Activated naive CD8-positive, alpha-beta T cell (primary cell): ENCODE results near the gene CYP27A1.

Experiments used
- H3K27ac Mint-ChIP-seq: one replicate; pipeline ENCODE4 v1.8.0; 2021; ENCODE audit warnings: mixed read lengths
- H3K27me3 Mint-ChIP-seq: one replicate; pipeline ENCODE4 v1.8.0; 2021; ENCODE audit warnings: mixed read lengths
- H3K36me3 Mint-ChIP-seq: one replicate; pipeline ENCODE4 v1.8.0; 2021; ENCODE audit warnings: mixed read lengths
- H3K4me1 Mint-ChIP-seq: one replicate; pipeline ENCODE4 v1.8.0; 2021; ENCODE audit warnings: low read depth, mixed read lengths
- H3K4me3 Mint-ChIP-seq: one replicate; pipeline ENCODE4 v1.8.0; 2021; ENCODE audit warnings: mild to moderate bottlenecking, mixed read lengths
- H3K9me3 Mint-ChIP-seq: one replicate; pipeline ENCODE4 v1.8.0; 2021; ENCODE audit warnings: low read depth, mixed read lengths

Gene CYP27A1

DNA sequence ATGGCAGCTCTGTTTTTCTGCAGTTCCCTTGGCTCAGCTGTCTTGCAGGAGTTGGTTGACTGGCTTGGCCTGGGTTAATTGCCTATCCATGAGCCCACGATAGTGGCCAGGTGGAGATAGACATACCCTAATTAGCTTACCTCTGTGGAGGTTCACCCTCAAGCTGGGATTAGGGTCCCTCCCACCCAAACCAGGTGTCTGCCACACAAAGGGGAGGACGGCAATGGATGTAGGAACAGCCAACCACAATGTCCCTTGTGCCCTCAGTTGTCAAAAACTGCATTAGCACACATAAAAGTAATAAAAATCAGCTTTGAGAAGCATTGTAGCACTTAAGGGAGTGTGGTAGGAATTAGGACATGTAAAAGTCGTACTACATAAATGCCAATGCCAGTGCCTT lies 4.2 kb downstream of the CYP27A1 start:
- Mint-ChIP-seq H3K4me3 (no peak overlapping the region), H3K36me3 (peaks cover 12% of the 10 kb centered on the region), H3K27ac (no peak overlapping the region), H3K27me3 (peaks cover 36% of the 10 kb centered on the region), H3K9me3 (no peaks in the 10 kb centered on the region), H3K4me1 (peaks cover 4% of the 10 kb centered on the region)

GRCh38 chr2:218788529-218789255 lies 6.7 kb downstream of the CYP27A1 start:
- Mint-ChIP-seq H3K27me3 (peaks cover 21% of the 10 kb centered on the region), H3K4me3 (no peak overlapping the region), H3K4me1 (no peaks in the 10 kb centered on the region), H3K9me3 (no peaks in the 10 kb centered on the region), H3K27ac (no peak overlapping the region), H3K36me3 (peaks cover 8% of the 10 kb centered on the region)

- no peaks in the 10 kb centered on the region for H3K4me1 Mint-ChIP-seq
- no peaks in the 10 kb centered on the region for H3K9me3 Mint-ChIP-seq
- no peak overlapping the region for H3K27ac Mint-ChIP-seq
- peaks cover 8% of the 10 kb centered on the region for H3K36me3 Mint-ChIP-seq
- H3K27me3 Mint-ChIP-seq: peaks cover 13% of the 10 kb centered on the region
- no peak overlapping the region for H3K4me3 Mint-ChIP-seq
Observed at GRCh38 chr2:218792433-218792832, 10.5 kb downstream of the CYP27A1 start.

DNA sequence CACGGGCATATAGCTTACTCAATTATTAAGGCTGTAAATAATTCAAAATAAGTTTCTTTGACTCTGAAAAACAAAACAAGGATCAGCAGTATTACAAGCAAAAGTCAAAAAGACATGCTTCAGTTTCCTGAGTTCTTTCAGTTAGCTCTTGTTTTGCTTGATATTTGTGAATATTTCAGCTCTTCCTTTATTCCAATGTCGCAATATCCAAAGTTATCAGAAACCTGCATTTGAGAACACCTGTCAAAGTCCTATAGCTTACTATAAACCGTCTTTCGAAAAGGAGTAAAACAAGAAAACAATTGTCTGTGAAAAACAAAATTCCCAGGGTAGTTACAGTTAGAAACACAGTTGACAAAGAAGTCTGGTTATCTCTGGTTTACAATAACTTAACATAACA lies 14.7 kb downstream of the CYP27A1 start:
- H3K9me3 Mint-ChIP-seq: no peaks in the 10 kb centered on the region
- no peak overlapping the region for H3K4me3 Mint-ChIP-seq
- peaks cover 5% of the 10 kb centered on the region for H3K27me3 Mint-ChIP-seq
- H3K36me3 Mint-ChIP-seq: no peaks in the 10 kb centered on the region
- no peaks in the 10 kb centered on the region for H3K4me1 Mint-ChIP-seq
- no peak overlapping the region for H3K27ac Mint-ChIP-seq

- Mint-ChIP-seq H3K36me3 (no peaks in the 10 kb centered on the region), H3K27ac (no peak overlapping the region), H3K27me3 (peaks cover 8% of the 10 kb centered on the region), H3K4me3 (no peak overlapping the region), H3K4me1 (peaks cover 10% of the 10 kb centered on the region), H3K9me3 (no peaks in the 10 kb centered on the region)
Observed at GRCh38 chr2:218798767-218799504, 17.0 kb downstream of the CYP27A1 start.

GRCh38 chr2:218799990-218800389 lies 18.0 kb downstream of the CYP27A1 start:
- Mint-ChIP-seq H3K4me1 (peaks cover 10% of the 10 kb centered on the region), H3K4me3 (no peak overlapping the region), H3K9me3 (peaks cover 4% of the 10 kb centered on the region), H3K27me3 (peaks cover 13% of the 10 kb centered on the region), H3K36me3 (peaks cover 7% of the 10 kb centered on the region), H3K27ac (no peak overlapping the region)

- peaks cover 22% of the 10 kb centered on the region for H3K27me3 Mint-ChIP-seq
- no peak overlapping the region for H3K4me3 Mint-ChIP-seq
- H3K4me1 Mint-ChIP-seq: peaks cover 10% of the 10 kb centered on the region
- H3K27ac Mint-ChIP-seq: no peak overlapping the region
- H3K36me3 Mint-ChIP-seq: peaks cover 9% of the 10 kb centered on the region
- H3K9me3 Mint-ChIP-seq: peaks cover 8% of the 10 kb centered on the region
Observed at GRCh38 chr2:218802386-218802994, 20.5 kb downstream of the CYP27A1 start.

DNA sequence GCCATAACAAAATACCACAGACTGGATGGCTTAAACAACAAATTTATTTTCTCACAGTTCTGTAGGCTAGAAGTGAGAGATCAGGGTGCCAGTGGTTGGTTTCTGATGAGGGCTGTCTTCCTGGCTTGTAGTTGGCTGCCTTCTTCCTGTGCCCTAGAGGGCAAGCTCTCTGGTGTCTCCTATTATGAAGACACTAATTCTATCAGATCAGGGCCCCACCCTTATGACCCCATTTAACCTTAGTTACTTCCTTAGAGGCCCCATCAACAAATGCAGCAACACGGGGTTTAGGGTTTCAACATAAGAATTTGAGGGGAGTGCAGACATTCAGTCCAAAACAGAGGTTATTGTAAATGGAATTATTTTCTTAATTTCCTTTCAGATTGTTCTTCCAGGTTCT lies 22.9 kb downstream of the CYP27A1 start:
- Mint-ChIP-seq H3K4me1 (peaks cover 10% of the 10 kb centered on the region), H3K36me3 (peaks cover 9% of the 10 kb centered on the region), H3K9me3 (peaks cover 8% of the 10 kb centered on the region), H3K27me3 (peaks cover 28% of the 10 kb centered on the region), H3K4me3 (no peak overlapping the region), H3K27ac (no peak overlapping the region)

DNA sequence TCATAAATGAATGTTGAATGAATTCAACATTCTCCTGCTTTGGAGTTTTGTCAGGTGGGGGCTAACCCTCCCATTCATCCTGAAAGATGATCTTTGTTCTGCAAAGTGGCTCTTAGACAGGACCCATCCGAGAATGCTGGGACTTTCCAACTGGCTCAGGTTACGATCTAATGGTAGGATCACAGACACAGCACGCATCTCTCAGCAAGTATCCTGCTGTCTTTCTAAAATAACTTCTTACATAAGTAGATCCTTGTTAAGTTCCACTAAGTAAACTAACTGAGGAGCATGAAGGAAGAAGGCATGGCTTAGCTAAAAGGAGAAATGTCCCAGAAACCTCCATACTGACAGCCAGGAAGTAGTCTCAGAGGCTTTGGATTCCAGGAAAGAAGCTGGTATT lies 23.7 kb downstream of the CYP27A1 start:
- peaks cover 27% of the 10 kb centered on the region for H3K27me3 Mint-ChIP-seq
- H3K4me3 Mint-ChIP-seq: no peak overlapping the region
- H3K4me1 Mint-ChIP-seq: peaks cover 10% of the 10 kb centered on the region
- H3K27ac Mint-ChIP-seq: no peak overlapping the region
- H3K36me3 Mint-ChIP-seq: peaks cover 9% of the 10 kb centered on the region
- H3K9me3 Mint-ChIP-seq: peaks cover 8% of the 10 kb centered on the region

GRCh38 chr2:218806346-218806978 lies 24.5 kb downstream of the CYP27A1 start:
- H3K36me3 Mint-ChIP-seq: peaks cover 9% of the 10 kb centered on the region

DNA sequence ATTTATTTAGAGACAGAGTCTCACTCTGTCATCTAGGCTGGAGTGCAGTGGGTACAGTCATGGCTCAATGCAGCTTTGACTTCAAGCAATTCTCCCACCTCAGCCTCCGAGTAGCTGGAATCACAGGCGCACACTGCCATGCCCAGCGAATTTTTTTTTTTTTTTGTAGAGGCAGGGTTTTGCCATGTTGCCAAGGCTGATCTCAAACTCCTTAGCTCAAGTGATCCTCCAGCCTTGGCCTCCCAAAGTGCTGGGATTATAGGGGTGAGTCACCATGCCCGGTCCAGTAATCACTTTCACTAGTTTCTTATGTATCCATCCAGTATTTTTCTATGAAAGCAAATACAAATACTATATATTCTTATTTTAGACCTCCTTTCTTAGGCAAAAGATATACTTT lies 25.7 kb downstream of the CYP27A1 start:
- Mint-ChIP-seq H3K4me3 (no peak overlapping the region), H3K27ac (no peak overlapping the region), H3K4me1 (peaks cover 5% of the 10 kb centered on the region), H3K36me3 (peaks cover 9% of the 10 kb centered on the region), H3K27me3 (peaks cover 24% of the 10 kb centered on the region), H3K9me3 (peaks cover 8% of the 10 kb centered on the region)

More at GRCh38 chr2:218806346-218806978, 24.5 kb downstream of the CYP27A1 start:
- Mint-ChIP-seq H3K27me3 (peaks cover 27% of the 10 kb centered on the region), H3K27ac (no peak overlapping the region), H3K4me3 (no peak overlapping the region), H3K9me3 (peaks cover 8% of the 10 kb centered on the region), H3K4me1 (peaks cover 10% of the 10 kb centered on the region)

GRCh38 chr2:218809515-218809914 lies 27.6 kb downstream of the CYP27A1 start:
- no peaks in the 10 kb centered on the region for H3K4me1 Mint-ChIP-seq
- peaks cover 8% of the 10 kb centered on the region for H3K9me3 Mint-ChIP-seq
- H3K4me3 Mint-ChIP-seq: no peak overlapping the region
- peaks cover 28% of the 10 kb centered on the region for H3K27me3 Mint-ChIP-seq
- peaks cover 6% of the 10 kb centered on the region for H3K36me3 Mint-ChIP-seq
- no peak overlapping the region for H3K27ac Mint-ChIP-seq

GRCh38 chr2:218810256-218810655 lies 28.3 kb downstream of the CYP27A1 start:
- Mint-ChIP-seq H3K4me1 (no peaks in the 10 kb centered on the region), H3K36me3 (no peaks in the 10 kb centered on the region), H3K27me3 (peaks cover 22% of the 10 kb centered on the region), H3K27ac (no peak overlapping the region), H3K4me3 (no peak overlapping the region), H3K9me3 (peaks cover 1% of the 10 kb centered on the region)

GRCh38 chr2:218811382-218811781 lies 29.4 kb downstream of the CYP27A1 start:
- no peak overlapping the region for H3K4me3 Mint-ChIP-seq
- no peaks in the 10 kb centered on the region for H3K9me3 Mint-ChIP-seq
- no peaks in the 10 kb centered on the region for H3K36me3 Mint-ChIP-seq
- peaks cover 17% of the 10 kb centered on the region for H3K27me3 Mint-ChIP-seq
- no peak overlapping the region for H3K27ac Mint-ChIP-seq
- H3K4me1 Mint-ChIP-seq: no peaks in the 10 kb centered on the region
